GM15510 (cell line): ENCODE measurements around the gene NTHL1.

ENCODE experiments used
- POLR2A ChIP-seq: IDR thresholded peaks from 3 replicates; pipeline ENCODE4 v1.6.1; 2011; ENCODE audit warnings: borderline replicate concordance; ENCODE audit not compliant: insufficient read length; ENCODE audit errors: extremely low read depth

Gene NTHL1

DNA sequence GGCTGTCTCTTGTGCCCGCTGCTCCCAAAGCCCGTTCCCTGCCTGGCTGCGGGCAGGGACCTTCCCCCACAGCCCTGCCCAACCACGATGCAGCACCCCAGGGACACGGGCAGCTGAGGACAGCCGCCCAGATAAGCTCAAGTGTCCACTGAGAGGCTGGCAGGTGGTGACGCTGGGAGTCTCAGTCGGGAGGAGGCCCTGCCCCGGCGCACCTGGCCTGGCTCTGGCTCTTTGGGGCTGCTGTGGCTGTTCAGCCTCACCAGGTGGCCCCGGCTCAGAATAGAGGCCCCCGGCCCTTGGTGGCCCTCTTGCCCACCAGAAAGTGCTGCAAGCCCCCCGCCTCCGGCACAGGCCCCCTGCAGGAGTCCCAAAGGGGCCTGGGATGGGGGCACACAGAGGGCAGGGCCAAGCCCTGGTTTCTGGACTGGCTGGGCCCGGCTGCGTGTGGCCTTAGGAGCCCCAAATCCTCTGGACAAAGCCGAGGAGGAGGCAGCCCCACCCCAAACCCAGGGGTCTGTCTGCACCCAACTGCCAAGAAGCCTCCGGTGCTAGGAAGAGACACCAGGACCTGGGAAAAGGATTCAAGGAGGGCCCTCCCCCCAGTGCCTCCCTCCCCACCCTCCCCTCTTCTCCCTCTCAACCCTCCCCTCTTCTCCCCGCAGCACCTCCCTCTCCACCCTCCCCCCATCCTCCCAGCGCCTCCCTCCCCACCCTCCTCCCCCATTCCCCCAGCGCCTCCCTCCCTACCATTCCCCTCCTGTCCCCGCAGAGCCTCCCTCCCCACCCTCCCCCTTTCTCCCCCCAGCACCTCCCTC lies 5.3 kb downstream of the NTHL1 start:
- TF ChIP-seq POLR2A, result no peak

DNA sequence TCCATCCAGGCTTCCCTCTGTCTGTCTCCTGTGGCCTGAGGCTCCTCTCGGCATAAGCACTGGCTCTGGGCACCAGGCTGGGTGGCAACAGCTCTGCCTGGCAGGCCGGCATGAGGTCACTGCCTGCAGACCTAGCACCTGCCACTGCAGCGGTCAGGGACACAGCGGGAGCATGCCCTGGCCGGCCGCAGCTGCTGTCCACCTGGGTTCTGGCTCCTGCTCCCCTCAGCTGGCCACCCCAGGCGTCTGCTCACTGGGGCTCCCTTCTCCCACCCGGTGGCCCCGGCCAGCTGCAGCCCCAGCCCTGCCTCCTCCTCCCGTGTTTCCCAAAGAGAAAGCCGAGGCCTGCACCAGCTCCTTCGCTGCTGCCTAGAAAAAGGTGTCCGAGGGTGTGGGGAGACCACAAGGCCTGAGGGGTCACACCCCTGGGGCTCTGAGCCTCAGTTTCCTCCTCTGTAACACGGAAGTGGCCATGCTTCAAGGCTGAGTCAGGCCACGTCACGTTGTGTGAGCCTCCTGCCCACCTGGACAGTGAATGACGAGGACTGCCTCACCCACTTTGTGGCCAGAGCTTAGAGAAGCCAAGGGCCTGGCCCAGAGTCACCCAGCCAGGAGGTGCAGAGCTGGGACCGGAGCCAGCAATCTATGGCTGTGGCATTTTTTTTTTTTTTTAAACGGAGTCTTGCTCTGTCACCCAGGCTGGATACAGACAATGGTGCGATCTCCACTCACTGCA lies 6.7 kb downstream of the NTHL1 start:
- TF ChIP-seq POLR2A, result no peak

- TF ChIP-seq POLR2A, result no peak
These were observed 7.4 kb downstream of the NTHL1 start for GRCh38 chr16:2040041-2040786.

DNA sequence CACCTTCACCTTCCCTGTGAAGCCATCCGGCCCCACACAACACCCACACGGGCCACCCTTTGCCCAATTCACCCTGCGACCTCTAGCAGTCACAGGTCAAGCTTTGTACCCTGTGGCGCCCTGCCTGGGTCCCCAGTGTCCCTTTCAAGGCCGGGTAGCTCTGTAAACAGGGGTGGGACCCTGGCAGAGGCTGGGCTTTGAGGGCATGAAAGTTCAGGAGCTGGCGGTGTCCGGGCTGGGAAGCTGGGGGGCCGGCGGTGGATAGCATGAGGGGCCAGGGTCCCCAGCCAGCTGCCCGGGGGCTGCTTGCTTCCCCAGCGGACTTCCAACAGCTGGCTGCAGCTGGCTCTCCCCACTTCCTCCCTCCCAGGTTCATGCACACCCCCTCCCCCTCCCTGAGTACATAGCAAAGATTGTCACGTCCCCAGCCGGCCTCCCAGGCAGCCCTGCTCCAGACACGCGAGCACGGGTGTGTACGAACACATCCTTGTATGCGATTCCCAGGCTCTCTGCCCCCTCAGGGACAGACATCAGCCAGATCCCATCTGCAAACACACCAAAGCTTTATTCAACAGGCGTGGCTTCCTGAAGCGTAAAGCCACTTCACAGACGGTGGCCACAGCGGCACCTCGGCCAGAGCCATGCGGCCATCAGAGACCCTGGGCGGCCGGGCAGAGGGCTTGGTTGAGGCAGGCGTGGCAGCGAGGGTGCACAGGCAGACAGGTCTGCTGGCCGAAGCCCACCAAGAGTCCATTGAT lies 8.2 kb downstream of the NTHL1 start:
- no peak for TF ChIP-seq POLR2A

DNA sequence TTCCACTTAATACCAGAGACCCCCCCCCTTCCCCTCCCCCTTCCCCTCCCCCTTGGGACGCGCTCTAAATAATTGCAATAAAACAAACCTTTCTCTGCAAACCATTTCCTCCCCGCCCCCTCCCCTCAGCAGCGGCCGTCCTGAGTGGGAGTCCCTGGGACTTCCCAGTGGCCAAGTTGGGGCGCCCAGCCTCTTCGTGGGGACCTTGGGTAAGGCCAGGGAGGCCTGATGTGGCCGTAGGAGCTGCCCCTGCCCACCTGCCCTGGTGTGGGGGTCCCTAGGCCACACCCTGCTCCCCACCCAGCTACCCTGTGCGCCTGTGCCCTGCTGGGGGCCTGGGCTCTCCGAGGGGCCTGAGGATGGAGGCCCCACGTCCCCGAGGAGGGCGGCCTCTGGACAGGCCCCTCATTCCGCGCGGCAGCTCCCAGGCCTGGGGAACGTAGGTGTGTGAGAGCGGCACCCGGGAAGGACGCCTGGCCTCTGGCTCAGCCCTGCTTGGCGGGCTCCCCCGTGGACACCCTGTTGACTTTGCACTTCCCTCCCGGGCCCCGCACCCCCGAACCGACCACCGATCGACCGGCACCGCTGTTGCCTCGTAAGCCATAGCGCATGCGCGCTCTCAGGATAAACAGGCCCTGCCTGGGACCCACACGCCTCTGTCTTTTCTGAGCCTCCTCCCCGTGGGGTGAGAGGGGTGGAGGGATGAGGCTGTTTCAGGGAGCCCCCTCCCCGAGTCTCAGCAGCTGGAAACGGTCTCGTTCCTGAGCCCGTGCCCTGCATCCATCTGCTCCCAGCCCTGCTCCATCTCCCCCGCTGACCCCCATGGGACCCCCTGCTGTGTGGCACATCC lies 9.0 kb downstream of the NTHL1 start:
- no peak for TF ChIP-seq POLR2A

- TF ChIP-seq POLR2A, result no peak
These were observed 9.8 kb downstream of the NTHL1 start for GRCh38 chr16:2037647-2038381.

- no peak for TF ChIP-seq POLR2A
These were observed 10.5 kb downstream of the NTHL1 start for GRCh38 chr16:2037115-2037514.

DNA sequence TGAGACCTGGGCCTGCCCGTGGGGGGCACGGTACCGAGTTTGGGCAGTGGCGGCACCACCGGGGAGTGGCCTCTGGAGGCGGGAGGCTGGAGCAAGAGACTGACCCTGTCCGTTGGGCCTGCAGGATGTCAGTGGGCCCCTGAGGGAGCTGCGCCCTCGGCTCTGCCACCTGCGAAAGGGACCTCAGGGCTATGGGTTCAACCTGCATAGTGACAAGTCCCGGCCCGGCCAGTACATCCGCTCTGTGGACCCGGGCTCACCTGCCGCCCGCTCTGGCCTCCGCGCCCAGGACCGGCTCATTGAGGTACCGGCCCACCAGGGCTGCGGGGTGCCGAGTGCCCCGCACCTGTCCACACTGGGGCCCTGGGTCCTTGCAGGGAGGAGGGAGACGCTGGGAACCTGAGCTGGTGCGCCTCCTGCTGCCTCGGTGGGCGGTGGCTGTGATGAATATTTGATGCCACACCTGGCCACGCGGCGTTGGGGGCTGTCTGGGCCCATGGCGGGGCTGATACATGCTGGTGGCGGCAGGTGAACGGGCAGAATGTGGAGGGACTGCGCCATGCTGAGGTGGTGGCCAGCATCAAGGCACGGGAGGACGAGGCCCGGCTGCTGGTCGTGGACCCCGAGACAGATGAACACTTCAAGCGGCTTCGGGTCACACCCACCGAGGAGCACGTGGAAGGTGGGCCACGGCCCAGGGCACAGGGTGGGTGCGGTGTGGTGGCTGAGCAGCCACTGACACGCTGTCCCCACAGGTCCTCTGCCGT lies 11.3 kb downstream of the NTHL1 start:
- no peak for TF ChIP-seq POLR2A

DNA sequence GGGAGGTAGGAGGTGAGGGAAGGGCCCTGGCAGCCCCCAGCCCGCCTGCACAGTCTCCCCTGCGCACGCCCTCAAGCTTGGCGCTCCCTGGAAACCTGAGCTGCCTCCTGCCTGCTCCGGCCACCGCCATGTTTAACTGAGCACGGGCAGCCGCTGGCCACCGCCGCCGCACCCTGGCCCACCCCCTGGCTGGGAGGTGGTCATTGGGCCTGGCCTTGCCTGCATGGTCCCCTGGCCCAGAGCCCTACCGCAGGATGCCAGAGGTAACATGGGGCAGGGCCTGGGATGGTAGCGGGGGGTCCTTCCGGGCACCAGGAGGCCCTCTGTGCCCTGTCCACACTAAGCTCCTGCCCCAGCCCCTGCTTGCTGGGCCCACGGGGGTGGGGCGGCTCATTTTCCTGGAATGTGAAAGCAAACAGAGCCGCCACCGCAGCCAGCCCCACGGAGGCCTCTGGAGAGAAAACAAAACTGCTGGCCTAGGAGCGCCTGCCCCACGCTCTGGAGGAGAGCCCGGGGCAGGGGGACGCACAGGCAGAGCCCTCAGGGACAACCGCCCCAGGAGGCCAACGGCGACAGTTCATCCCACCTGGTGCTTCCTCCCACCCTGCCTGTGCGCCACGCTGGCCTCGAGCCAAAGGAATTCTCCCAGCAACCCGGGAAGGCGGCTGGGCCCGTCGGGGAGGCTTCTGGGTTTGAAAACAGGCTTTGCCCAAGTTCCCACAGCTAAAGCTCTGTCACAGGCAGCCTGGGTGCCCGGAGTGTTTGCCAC lies 12.0 kb downstream of the NTHL1 start:
- TF ChIP-seq POLR2A, result no peak

DNA sequence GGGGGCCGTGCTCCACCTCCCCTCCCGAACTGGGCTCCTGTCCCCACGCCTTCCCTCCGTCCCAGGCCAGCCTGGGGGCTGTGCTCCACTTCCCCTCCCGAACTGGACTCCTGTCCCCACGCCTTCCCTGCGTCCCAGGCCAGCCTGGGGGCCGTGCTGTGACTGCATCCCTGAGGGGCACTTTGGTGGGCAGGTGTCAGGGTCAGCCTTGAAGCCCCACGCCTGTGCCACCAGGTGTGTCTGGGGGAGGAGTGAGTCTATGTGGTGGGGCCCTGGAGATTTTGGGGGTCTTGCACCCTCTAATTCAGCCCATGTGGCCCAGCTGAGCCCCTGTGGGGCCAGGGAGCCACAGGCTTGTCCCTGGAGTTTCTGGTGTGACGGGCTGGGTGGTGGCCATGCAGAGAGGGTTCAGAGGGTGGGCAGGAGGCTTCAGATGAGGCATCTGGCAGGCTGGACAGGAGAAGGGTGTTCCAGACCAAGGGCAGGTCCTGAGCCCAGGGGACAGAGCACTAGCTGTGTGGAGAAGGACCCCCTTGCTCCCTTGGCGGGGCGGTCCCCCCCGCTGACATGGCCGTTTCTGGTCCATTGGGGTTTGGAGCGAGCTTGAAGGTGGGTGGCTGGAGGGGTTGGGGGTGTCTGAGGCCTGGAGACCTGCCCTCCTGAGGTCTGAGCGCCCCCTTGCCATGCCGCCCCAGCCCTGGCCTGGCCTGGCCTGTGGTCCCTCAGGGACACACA lies 12.8 kb downstream of the NTHL1 start:
- no peak for TF ChIP-seq POLR2A
